Measurements from ENCODE around the gene RALGAPA2.

DNA sequence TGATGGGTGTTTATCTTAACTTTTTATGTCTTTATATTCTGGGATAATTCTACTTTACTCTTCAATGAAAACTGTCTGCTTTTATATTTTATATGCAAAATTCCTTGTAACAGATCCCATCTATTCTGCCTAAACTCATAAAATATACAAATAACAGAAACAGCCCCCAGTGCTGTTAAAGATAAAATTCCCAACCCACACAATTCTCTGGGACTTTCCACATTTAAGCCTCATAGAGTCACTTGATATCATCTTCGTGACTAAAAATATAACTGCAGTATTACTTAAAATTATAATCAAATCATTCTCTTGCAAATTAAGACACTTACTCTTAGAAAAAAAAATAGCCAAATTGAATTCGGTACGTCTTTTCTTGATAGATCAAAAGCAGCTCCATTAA is 284.4 kb downstream of the RALGAPA2 start:
- TF ChIP-seq POLR2A (IDR thresholded peaks at IDR 0.05), result no peak
- no peak for TF ChIP-seq CTCF (IDR thresholded peaks at IDR 0.05)

Data from ovary (tissue), 3 donors.